H1 (cell line): ENCODE measurements around the gene SIM2. TPM values are rescaled to one million over a fixed set of nuclear protein-coding genes. Genes with fewer than 3 reads are reported as not detected.

ENCODE experiments used
- BACH1 ChIP-seq: IDR thresholded peaks from 2 replicates; pipeline ENCODE4 v1.6.1; 2012; ENCODE audit warnings: low read length, improper control_type of control experiment
- BCL11A ChIP-seq, 2 experiments: IDR thresholded peaks; one replicate each; pipeline ENCODE4 v1.6.1; 2011; ENCODE audit warnings: low read depth in 2 of 2, low read length in 2 of 2, mild to moderate bottlenecking in 2 of 2
- KDM4A ChIP-seq: IDR thresholded peaks from one replicate; pipeline ENCODE4 v1.7.1; 2012; ENCODE audit warnings: low read depth, mild to moderate bottlenecking, moderate library complexity, low read length, inconsistent platforms; ENCODE audit not compliant: severe bottlenecking
- RXRA ChIP-seq: IDR thresholded peaks from 2 replicates; pipeline ENCODE4 v1.6.1; 2011; ENCODE audit warnings: low read depth, mild to moderate bottlenecking, low read length, moderate library complexity; ENCODE audit not compliant: insufficient read depth
- ZNF274 ChIP-seq: IDR thresholded peaks from 2 replicates; pipeline ENCODE4 v1.7.0; 2012; ENCODE audit warnings: low read length, borderline replicate concordance; ENCODE audit errors: extremely low read depth
- polyA plus RNA-seq, 7 experiments: library from polyadenylated mRNA; depleted of rRNA in 3 of 7; stranded (reverse) in 5 of 7; unstranded in 2 of 7; fragments of >200 nt in 5 of 7; fragments of 200-250 nt in 2 of 7; gene quantifications; 1 replicate in 5 of 7; 2 replicates in 1 of 7; 4 replicates in 1 of 7; pipeline versions ENCODE4 v1.2.1 to v1.2.3, GENCODE V29; 2011 to 2013; ENCODE audit warnings: missing spikeins in 2 of 7, mixed read lengths in 2 of 7
- total RNA-seq: library from RNA; stranded (reverse); fragmentation: NEBNext Ultra II Directional; extraction: Animal tissue kit (Norgen Biotek cat#: 25700); gene quantifications from 2 replicates; pipeline ENCODE4 v1.2.1, GENCODE V29; 2021

SIM2 gene
- total and polyA plus RNA-seq, 2 of the 8 experiments (the other 6 are each of a cell fraction or from before 2014, with no cell fraction given), result 0.05 to 0.26 TPM

- no peak for TF ChIP-seq BACH1
- no peak for TF ChIP-seq RXRA
- TF ChIP-seq ZNF274, result no peak
- TF ChIP-seq BCL11A (IDR thresholded peaks at IDR 0.05; ENCODE audit: low read depth in 2 of 2, low read length in 2 of 2), result no peak
- TF ChIP-seq KDM4A, result no peak
Observed at GRCh38 chr21:36732217-36732616, 33.3 kb downstream of the SIM2 start (continued).
